ENCODE data around the gene GAPDHS.

DNA sequence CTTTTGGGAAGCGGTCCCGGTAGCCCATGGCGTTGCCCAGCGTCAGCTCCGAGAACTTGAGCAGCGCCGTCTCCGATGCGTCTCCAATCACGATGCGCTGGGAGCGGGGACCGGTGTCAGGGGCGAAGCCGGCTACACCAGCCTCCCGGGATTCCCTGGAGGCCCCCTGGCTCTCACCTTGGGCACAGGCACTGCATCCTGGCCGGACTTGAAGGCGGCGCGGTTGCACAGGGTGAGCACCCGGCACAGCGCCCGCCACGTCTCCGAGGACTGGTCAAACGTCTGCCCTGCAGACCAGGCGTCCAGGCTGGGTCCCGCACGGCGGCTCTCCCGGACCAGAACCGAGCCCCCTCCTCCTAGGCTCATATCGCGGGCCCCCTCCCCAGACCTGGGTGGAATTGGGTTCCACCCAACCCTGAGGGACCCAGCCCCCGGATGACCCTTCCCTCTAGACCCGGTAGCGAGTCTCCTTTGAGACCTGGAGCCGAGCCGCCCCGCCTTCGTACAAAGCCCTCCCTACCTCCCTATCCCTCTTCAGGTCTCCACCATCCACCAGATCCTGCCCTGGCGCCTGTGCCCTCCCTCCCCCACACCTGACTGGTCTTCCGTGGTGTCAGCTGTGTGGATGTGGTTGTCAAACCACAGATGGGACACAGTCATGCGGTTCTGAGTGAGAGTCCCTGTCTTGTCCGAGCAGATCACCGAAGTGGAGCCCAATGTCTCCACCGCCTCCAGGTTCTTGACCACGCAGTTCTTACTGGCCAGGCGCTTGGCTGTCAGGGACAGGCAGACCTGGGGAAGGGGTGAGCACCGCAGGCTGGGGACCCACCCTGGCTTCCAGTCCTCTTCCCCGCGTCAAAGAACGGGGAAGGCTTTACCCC lies 25.4 kb downstream of the GAPDHS start:
- TF ChIP-seq, protein P1, sequence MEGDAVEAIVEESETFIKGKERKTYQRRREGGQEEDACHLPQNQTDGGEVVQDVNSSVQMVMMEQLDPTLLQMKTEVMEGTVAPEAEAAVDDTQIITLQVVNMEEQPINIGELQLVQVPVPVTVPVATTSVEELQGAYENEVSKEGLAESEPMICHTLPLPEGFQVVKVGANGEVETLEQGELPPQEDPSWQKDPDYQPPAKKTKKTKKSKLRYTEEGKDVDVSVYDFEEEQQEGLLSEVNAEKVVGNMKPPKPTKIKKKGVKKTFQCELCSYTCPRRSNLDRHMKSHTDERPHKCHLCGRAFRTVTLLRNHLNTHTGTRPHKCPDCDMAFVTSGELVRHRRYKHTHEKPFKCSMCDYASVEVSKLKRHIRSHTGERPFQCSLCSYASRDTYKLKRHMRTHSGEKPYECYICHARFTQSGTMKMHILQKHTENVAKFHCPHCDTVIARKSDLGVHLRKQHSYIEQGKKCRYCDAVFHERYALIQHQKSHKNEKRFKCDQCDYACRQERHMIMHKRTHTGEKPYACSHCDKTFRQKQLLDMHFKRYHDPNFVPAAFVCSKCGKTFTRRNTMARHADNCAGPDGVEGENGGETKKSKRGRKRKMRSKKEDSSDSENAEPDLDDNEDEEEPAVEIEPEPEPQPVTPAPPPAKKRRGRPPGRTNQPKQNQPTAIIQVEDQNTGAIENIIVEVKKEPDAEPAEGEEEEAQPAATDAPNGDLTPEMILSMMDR (IDR thresholded peaks at IDR 0.05 in 4 of 5, conservative IDR thresholded peaks at IDR 0.05 in 1 of 5): no peak
- no peak for TF ChIP-seq POLR2A (IDR thresholded peaks at IDR 0.05)
